Epidermal melanocyte (primary cell): Measurements from ENCODE around the gene STAG1.
"Not testable (repeated sequence)": the region's sequence is repeated elsewhere in the genome, so short reads cannot be mapped to it uniquely, and the experiment has no call there.

Experiments
- DNase-seq: peaks from one replicate; pipeline ENCODE4 v3.0.0; 2011; ENCODE audit warnings: low spot score; ENCODE audit not compliant: insufficient read length

STAG1 gene

GRCh38 chr3:136412307-136412706 lies 339.9 kb downstream of the STAG1 start:
- DNase-seq, result no peak

GRCh38 chr3:136409549-136409948 lies 342.6 kb downstream of the STAG1 start:
- DNase-seq, result no peak

GRCh38 chr3:136404056-136404455 lies 348.1 kb downstream of the STAG1 start:
- DNase-seq, result no peak

GRCh38 chr3:136396916-136397315 lies 355.3 kb downstream of the STAG1 start:
- no peak for DNase-seq

- DNase-seq, result no peak
Measured at GRCh38 chr3:136390574-136390973, 361.6 kb downstream of the STAG1 start.

GRCh38 chr3:136387031-136387430 lies 365.1 kb downstream of the STAG1 start:
- no peak for DNase-seq

- DNase-seq, result no peak
Measured at GRCh38 chr3:136385457-136385856, 366.7 kb downstream of the STAG1 start.

GRCh38 chr3:136381051-136381450 lies 371.1 kb downstream of the STAG1 start:
- DNase-seq, result no peak

- no peak for DNase-seq
Measured at GRCh38 chr3:136380530-136380929, 371.6 kb downstream of the STAG1 start.

GRCh38 chr3:136378011-136378410 lies 374.2 kb downstream of the STAG1 start:
- DNase-seq, result no peak

- no peak for DNase-seq
Measured at GRCh38 chr3:136377508-136377907, 374.7 kb downstream of the STAG1 start.

- DNase-seq, result not testable (repeated sequence)
Measured at GRCh38 chr3:136375800-136376199, 376.4 kb downstream of the STAG1 start.

GRCh38 chr3:136366289-136366688 lies 385.9 kb downstream of the STAG1 start:
- DNase-seq, result no peak

GRCh38 chr3:136353461-136353860 lies 398.7 kb downstream of the STAG1 start:
- DNase-seq, result no peak

- DNase-seq, result no peak
Measured at GRCh38 chr3:136351905-136352304, 400.3 kb downstream of the STAG1 start.

GRCh38 chr3:136351351-136351750 lies 400.8 kb downstream of the STAG1 start:
- DNase-seq, result no peak

GRCh38 chr3:136350557-136350956 lies 401.6 kb downstream of the STAG1 start:
- DNase-seq, result no peak

GRCh38 chr3:136350132-136350531 lies 402.0 kb downstream of the STAG1 start:
- peak; percentile 59 for DNase-seq

GRCh38 chr3:136346486-136346885 lies 405.7 kb downstream of the STAG1 start:
- DNase-seq, result no peak

GRCh38 chr3:136343873-136344555 lies 408.2 kb downstream of the STAG1 start:
- DNase-seq, result peak; percentile 39

GRCh38 chr3:136343446-136343845 lies 408.7 kb downstream of the STAG1 start:
- peak; percentile 14 for DNase-seq

GRCh38 chr3:136336329-136337100 lies 415.7 kb downstream of the STAG1 start:
- DNase-seq, result no peak

- not testable (repeated sequence) for DNase-seq
Measured at GRCh38 chr3:136334726-136335125, 417.5 kb downstream of the STAG1 start.
